NCI-H2171 (cell line): ENCODE data around the gene BUD31.
A peak's percentile ranks its signal among the peaks of the same experiment; 100 is the strongest.
"Not testable (repeated sequence)": the region's sequence is repeated elsewhere in the genome, so short reads cannot be mapped to it uniquely, and the experiment has no call there.

ENCODE experiments used
- DNase-seq: peaks from one replicate; lab custom pipeline; 2025; lab: John Stamatoyannopoulos, UW

Gene BUD31

GRCh38 chr7:99408379-99409191 is at the start of gene BUD31, which contains the start of gene PDAP1:
TSS of gene BUD31 (plus strand) at chr7:99408969. CDS start at chr7:99411093, 2,124 bp downstream.
TSS of gene PDAP1 (minus strand) at chr7:99408597. CDS start at chr7:99408548, 49 bp downstream.
- peak; percentile 85 for DNase-seq

GRCh38 chr7:99359465-99360154 is 49.2 kb upstream of the BUD31 start:
- DNase-seq, result no peak

- no peak for DNase-seq
These were observed 46.0 kb upstream of the BUD31 start for GRCh38 chr7:99362801-99363200.

GRCh38 chr7:99363286-99363685 is 45.5 kb upstream of the BUD31 start:
- DNase-seq, result no peak

- DNase-seq, result no peak
These were observed 43.2 kb upstream of the BUD31 start for GRCh38 chr7:99365318-99366141.

- no peak for DNase-seq
These were observed 42.1 kb upstream of the BUD31 start for GRCh38 chr7:99366646-99367045.

GRCh38 chr7:99368750-99369389 is 39.9 kb upstream of the BUD31 start:
- no peak for DNase-seq

- DNase-seq, result no peak
These were observed 38.9 kb upstream of the BUD31 start for GRCh38 chr7:99369767-99370391.

- no peak for DNase-seq
These were observed 37.3 kb upstream of the BUD31 start for GRCh38 chr7:99371376-99371920.

- DNase-seq, result no peak
These were observed 36.3 kb upstream of the BUD31 start for GRCh38 chr7:99372275-99373090.

GRCh38 chr7:99373091-99374066 is 35.4 kb upstream of the BUD31 start:
- DNase-seq, result no peak

- peak; percentile 7 for DNase-seq
These were observed 34.4 kb upstream of the BUD31 start, which contains the start of gene ARPC1B for GRCh38 chr7:99374111-99375064. TSS of gene ARPC1B (plus strand) at chr7:99374730. CDS start at chr7:99385715, 10,985 bp downstream.

GRCh38 chr7:99375070-99375807 is 33.5 kb upstream of the BUD31 start:
- DNase-seq, result peak; percentile 15

GRCh38 chr7:99379043-99379577 is 29.7 kb upstream of the BUD31 start:
- DNase-seq, result no peak

- not testable (repeated sequence) for DNase-seq
These were observed 29.1 kb upstream of the BUD31 start for GRCh38 chr7:99379693-99380031.

- DNase-seq, result no peak
These were observed 28.5 kb upstream of the BUD31 start for GRCh38 chr7:99380032-99380822.
